ENCODE measurements around the gene DCAF10. TPM values are rescaled to one million over a fixed set of nuclear protein-coding genes. Genes with fewer than 3 reads are reported as not detected.
"Not testable (repeated sequence)": the region's sequence is repeated elsewhere in the genome, so short reads cannot be mapped to it uniquely, and the experiment has no call there.

Gene DCAF10
- total RNA-seq, 1 donor: 24.2 TPM

DNA sequence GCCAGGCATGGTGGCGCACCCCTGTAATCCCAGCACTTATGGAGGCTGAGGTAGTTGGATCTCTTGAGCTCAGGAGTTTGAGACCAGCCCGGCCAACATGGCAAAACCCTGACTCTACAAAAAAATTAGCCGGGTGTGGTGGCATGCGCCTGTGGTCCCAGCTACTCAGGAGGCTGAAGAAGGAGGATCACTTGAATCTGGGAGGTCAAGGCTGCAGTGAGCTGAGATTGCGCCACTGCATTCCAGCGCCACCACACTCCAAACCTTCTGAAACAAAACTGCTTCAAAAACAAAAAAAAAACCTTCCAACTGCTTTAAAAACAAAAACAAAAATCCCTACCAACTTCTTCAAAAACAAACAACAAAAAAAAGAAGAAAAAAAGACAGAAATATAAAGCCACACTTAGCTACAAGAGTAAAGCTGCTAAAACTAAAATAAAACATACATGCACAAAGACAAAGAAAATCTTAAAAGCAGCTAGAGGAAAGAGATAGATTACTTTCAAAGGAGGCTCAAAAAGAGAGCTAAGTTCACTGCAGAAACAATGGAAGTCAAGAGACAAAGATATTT lies 11.4 kb downstream of the DCAF10 start:
- no peak overlapping the region for H3K4me3 ChIP-seq (ENCODE audit: low read depth, low read length)
- no peak for DNase-seq (ENCODE audit: low read depth)
- TF ChIP-seq, protein P1, sequence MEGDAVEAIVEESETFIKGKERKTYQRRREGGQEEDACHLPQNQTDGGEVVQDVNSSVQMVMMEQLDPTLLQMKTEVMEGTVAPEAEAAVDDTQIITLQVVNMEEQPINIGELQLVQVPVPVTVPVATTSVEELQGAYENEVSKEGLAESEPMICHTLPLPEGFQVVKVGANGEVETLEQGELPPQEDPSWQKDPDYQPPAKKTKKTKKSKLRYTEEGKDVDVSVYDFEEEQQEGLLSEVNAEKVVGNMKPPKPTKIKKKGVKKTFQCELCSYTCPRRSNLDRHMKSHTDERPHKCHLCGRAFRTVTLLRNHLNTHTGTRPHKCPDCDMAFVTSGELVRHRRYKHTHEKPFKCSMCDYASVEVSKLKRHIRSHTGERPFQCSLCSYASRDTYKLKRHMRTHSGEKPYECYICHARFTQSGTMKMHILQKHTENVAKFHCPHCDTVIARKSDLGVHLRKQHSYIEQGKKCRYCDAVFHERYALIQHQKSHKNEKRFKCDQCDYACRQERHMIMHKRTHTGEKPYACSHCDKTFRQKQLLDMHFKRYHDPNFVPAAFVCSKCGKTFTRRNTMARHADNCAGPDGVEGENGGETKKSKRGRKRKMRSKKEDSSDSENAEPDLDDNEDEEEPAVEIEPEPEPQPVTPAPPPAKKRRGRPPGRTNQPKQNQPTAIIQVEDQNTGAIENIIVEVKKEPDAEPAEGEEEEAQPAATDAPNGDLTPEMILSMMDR (IDR thresholded peaks at IDR 0.05; ENCODE audit: insufficient read depth, low read depth, low read length): no peak

DNA sequence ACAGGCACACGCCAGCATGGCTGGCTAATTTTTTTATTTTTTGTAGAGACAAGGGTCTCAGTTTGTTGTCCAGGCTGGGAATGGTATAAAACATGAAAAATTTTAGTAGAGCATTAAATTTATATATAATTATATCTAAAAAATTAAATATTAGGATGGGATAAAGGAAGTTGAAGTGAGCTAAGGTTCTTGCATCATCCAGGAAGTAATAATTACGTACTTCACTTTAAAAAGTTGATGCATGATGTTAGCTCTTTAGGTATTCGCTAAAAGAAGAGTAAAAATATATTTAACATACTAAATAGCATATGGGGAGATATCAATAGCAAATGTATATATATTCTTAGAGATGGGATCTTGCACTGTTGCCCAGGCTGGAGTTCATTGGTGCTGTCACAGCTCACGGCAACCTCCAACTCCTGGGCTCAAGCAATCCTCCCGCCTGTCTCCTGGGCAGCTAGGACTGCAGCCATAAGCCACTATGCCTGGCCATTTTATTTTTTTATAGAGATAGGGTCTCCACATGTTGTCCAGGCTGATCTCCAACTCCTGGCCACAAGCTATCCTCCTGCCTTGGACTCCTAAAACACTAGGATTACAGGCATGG lies 12.3 kb downstream of the DCAF10 start:
- TF ChIP-seq, protein P1 (IDR thresholded peaks at IDR 0.05; ENCODE audit: insufficient read depth, low read depth, low read length): no peak
- no peak for DNase-seq (ENCODE audit: low read depth)
- no peak overlapping the region for H3K4me3 ChIP-seq (ENCODE audit: low read depth, low read length)

DNA sequence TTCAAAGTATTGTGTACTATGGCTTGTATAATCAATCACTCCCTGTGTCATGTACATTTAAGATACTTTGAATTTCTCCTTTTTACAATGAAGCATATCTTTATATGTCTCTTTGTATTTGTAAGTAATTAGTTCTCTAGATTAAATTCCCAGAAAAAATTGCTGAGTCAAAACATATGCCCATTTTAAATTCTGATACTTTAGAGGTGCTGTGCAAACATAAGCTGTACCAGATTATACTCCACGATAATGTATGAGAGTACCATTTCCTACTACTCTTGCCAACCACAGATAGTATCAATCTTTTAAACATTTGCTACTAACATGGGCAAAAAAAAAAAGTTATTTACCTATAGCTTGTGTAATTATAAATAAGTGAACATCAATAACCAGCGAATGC lies 18.3 kb downstream of the DCAF10 start:
- H3K4me3 ChIP-seq (ENCODE audit: low read depth, low read length): no peak overlapping the region
- DNase-seq (ENCODE audit: low read depth): no peak
- TF ChIP-seq, protein P1 (IDR thresholded peaks at IDR 0.05; ENCODE audit: insufficient read depth, low read depth, low read length): no peak

DNA sequence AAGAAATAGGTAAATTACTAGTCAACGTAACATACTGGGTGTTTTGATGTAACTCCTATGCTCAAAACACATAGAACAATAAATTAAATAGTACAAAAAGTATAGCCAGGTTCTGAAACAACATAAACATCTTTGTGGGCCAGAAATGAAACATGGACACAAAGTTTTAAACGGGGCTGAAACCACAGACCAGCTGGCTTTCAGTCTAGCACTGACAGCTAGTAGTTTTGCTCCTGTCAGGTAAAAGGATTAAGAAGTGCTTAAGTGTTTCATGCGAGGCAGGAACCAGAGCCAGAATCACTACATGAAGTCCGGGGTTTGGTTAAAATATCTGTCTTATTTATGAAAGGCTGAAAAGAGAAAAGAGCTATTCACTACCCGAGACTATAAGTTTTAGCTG lies 19.5 kb downstream of the DCAF10 start:
- TF ChIP-seq, protein P1 (IDR thresholded peaks at IDR 0.05; ENCODE audit: insufficient read depth, low read depth, low read length): no peak
- H3K4me3 ChIP-seq (ENCODE audit: low read depth, low read length): no peak overlapping the region
- DNase-seq (ENCODE audit: low read depth): no peak

DNA sequence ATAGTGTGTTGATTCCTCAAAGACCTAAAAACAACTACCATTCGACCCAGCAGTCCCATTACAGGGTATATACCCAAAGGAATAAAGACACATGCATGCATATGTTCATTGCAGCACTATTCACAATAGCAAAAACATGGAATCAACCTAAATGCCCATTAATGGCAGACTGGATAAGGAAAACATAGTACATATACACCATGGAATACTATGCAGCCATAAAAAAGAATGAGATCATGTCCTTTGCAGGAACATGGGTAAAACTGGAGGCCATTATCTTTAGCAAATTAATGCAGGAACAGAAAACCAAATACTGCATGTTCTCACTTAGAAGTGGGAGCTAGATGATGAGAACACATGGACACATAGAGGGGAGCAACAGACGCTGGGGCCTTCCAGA lies 24.6 kb downstream of the DCAF10 start:
- DNase-seq (ENCODE audit: low read depth); H3K4me3 ChIP-seq (ENCODE audit: low read depth, low read length): not testable (repeated sequence)

DNA sequence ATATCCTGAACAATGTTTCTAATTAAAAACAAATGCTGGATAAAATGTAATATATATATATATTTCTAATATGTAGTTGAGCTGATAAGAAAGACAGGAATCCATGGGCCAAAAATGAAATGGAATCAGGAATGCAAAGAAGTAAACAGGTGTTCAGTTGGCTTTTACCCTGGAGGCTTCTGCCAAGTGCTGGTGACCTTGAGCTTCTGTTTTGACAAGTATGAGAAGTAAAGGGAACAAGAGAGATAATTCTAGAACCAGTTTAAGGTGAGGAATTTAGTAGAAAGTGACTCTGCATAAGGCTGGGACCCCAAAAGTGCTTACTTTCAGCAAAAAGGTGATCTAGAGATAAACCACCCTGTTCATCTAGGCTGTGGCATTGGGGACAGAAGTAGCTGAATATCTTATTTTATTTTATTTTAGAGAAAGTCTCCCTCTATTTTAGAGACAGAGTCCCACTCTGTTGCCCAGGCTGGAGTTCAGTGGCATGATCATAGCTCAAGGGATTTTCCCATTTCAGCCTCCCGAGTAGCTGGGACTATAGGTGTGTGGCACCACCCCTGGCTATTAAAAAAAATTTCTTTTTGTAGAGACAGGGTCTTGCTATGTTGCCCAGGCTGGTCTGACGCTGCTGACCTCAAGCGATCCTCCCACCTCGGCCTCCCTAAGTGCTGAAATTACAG lies 27.0 kb downstream of the DCAF10 start:
- no peak overlapping the region for H3K4me3 ChIP-seq (ENCODE audit: low read depth, low read length)

DNA sequence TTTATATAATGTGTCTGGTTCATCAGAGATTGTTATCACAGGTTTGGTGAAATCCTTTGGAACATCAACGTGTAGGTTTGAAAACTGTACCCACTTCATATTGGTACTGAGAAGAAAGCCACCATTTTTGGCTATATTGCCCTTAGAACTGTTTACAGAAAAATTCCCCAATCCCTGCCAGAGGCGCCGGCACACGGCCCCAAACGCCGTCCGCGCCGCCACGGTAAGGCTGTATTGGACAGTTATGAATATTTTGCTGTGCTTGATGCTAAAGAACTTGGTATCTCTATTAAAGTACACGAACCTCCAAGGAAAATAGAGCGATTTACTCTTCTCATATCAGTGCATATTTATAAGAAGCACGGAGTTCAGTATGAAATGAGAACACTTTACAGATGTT lies 35.2 kb downstream of the DCAF10 start:
- TF ChIP-seq, protein P1 (IDR thresholded peaks at IDR 0.05; ENCODE audit: insufficient read depth, low read depth, low read length): no peak
- DNase-seq (ENCODE audit: low read depth): no peak

More for the DNA sequence above, 27.0 kb downstream of the DCAF10 start:
- no peak for DNase-seq (ENCODE audit: low read depth)
- TF ChIP-seq, protein P1 (IDR thresholded peaks at IDR 0.05; ENCODE audit: insufficient read depth, low read depth, low read length): no peak

More for the DNA sequence above, 35.2 kb downstream of the DCAF10 start:
- no peak overlapping the region for H3K4me3 ChIP-seq (ENCODE audit: low read depth, low read length)

Data from fibroblast of villous mesenchyme (primary cell).